ENCODE data around the gene MN1. TPM values are rescaled to one million over a fixed set of nuclear protein-coding genes. Genes with fewer than 3 reads are reported as not detected.

Gene MN1
- total and polyA plus RNA-seq, 7 donors: 4.3 to 39.3 (median 17.6) TPM

DNA sequence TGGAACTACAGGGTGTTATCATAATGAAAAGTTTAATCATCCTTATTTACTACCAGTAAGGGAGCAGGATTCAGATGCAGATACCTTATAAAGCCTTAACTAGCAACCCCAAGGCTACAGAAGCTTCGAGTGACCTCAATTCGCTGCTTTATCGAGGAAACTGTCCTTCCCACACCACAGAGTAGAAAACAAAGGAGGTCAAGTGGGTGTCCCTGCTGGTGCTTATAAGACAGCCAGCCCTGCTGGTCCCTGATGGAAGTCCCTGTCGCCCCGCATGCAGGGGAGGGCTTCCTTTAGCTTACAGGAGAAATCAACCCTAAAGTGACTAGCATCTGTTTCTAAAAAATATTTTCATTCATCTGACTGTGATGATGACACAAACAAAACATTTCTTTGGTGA is 7.3 kb downstream of the MN1 start:
- Histone ChIP-seq H3K9me3 (no peaks in the 10 kb centered on the region), H3K4me1 (peaks cover 67% of the 10 kb centered on the region), H3K27ac (peak overlapping the region; percentile 94), H3K36me3 (ENCODE audit: insufficient read depth in 1 of 2, low read depth in 1 of 2) (no peaks in the 10 kb centered on the region), H3K27me3 (ENCODE audit: insufficient read depth in 3 of 3, low read length in 2 of 3) (no peaks in the 10 kb centered on the region), H3K4me3 (no peak overlapping the region)
- WGBS, 3 donors: 42 to 62% (median 53%) methylated on average over 5 of the region's 5 CpGs
- DNase-seq (no peak), ATAC-seq (no peak)
- intact Hi-C loops (cut with DNase I): no loop called here
- TF ChIP-seq, protein P1, sequence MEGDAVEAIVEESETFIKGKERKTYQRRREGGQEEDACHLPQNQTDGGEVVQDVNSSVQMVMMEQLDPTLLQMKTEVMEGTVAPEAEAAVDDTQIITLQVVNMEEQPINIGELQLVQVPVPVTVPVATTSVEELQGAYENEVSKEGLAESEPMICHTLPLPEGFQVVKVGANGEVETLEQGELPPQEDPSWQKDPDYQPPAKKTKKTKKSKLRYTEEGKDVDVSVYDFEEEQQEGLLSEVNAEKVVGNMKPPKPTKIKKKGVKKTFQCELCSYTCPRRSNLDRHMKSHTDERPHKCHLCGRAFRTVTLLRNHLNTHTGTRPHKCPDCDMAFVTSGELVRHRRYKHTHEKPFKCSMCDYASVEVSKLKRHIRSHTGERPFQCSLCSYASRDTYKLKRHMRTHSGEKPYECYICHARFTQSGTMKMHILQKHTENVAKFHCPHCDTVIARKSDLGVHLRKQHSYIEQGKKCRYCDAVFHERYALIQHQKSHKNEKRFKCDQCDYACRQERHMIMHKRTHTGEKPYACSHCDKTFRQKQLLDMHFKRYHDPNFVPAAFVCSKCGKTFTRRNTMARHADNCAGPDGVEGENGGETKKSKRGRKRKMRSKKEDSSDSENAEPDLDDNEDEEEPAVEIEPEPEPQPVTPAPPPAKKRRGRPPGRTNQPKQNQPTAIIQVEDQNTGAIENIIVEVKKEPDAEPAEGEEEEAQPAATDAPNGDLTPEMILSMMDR (IDR thresholded peaks at IDR 0.05): no peak

DNA sequence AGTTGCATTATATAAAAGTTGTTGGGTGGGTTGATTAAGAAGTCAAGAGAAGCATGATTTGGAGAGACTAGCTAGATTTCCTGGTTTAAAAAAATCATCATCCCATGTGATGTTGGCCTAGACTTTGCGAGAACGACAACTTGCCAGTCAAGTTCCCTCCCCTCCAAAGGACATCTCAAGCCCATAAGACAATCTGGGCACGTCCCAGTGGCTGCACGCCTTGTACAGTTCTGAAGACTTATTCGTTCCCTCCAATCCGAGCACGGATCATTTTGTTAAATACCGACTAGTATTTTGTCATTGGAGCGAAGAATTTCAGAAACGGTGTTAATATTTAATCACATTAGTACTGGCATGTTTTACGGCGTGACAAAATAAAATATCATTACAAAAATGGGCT is 8.0 kb downstream of the MN1 start:
- 31 to 62% (median 31%) methylated on average over 12 of the region's 12 CpGs for WGBS, 3 donors
- no peaks in the 10 kb centered on the region for H3K9me3 ChIP-seq
- ATAC-seq (no peak), DNase-seq (no peak)
- peak overlapping the region; percentile 94 for H3K27ac ChIP-seq
- H3K27me3 ChIP-seq (ENCODE audit: insufficient read depth in 3 of 3, low read length in 2 of 3): no peaks in the 10 kb centered on the region
- TF ChIP-seq, protein P1 (IDR thresholded peaks at IDR 0.05): no peak
- H3K36me3 ChIP-seq (ENCODE audit: insufficient read depth in 1 of 2, low read depth in 1 of 2): no peaks in the 10 kb centered on the region
- no peak overlapping the region for H3K4me3 ChIP-seq
- intact Hi-C loops (cut with DNase I): no loop called here
- peaks cover 67% of the 10 kb centered on the region for H3K4me1 ChIP-seq

DNA sequence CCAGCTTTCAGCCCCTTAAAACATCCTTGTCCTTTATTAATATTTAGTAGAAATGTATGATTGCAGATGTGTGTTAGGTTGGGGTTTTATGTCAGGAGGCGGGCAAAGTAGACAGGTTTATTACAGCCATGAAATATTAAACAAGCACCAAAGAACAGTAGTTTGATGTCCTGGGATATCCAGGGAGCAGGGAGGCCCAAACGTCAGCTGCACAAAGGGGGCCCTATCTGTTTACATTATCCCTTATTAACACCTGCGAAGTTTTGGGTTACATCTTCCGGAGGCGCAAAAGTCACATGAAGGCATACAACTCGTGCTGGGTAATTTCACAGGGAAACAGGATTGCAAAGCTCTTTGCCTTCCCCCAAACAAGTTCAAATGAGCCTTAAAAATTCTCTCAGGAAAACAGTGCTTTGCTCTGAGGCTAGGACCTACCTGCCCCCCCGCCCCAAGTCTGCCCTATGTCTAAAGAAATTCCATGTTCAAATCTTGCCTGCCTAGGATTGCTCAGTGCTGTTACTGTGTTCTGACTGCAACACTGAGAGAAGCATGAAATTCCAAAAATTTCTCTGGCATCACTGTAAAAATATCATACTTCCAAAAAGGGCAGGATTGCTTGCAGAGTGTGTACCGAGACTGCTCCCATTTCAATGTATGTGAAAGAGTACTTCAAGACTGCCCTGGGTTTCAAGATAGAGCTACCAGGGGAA is 8.9 kb downstream of the MN1 start:
- 30 to 57% (median 37%) methylated on average over 8 of the region's 8 CpGs for WGBS, 3 donors
- ATAC-seq: no peak
- peak overlapping the region; percentile 94 for H3K27ac ChIP-seq

DNA sequence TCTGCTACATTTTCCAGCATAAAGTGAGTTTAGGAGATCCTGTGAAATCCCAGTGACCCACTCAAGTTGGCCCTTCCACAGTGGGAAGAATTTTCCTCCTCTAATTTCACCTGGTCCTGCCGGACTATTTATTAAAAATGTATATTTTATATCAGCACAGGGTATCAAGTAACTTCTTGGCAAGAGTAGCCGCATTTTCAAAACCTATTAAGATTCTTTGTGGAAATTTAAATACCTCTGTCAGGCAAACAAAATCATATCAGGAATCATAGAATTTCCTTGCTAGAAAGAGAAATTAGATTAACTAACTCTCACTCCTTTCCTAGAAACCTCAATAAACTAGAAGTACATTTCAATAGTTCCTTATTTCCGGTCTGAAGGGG is 9.7 kb downstream of the MN1 start:
- DNase-seq (no peak), ATAC-seq (no peak)
- H3K9me3 ChIP-seq: no peaks in the 10 kb centered on the region
- 36 to 55% (median 37%) methylated on average over 3 of the region's 3 CpGs for WGBS, 3 donors
- TF ChIP-seq, protein P1 (IDR thresholded peaks at IDR 0.05): no peak
- H3K27me3 ChIP-seq (ENCODE audit: insufficient read depth in 3 of 3, low read length in 2 of 3): no peaks in the 10 kb centered on the region
- peak overlapping the region; percentile 94 for H3K27ac ChIP-seq
- H3K4me1 ChIP-seq: peaks cover 61% of the 10 kb centered on the region
- no peaks in the 10 kb centered on the region for H3K36me3 ChIP-seq (ENCODE audit: insufficient read depth in 1 of 2, low read depth in 1 of 2)
- peak overlapping the region; percentile 47 for H3K4me3 ChIP-seq
- intact Hi-C loops (cut with DNase I): no loop called here

More for the DNA sequence above, 8.9 kb downstream of the MN1 start:
- H3K27me3 ChIP-seq (ENCODE audit: insufficient read depth in 3 of 3, low read length in 2 of 3): no peaks in the 10 kb centered on the region
- TF ChIP-seq, protein P1 (IDR thresholded peaks at IDR 0.05): no peak
- DNase-seq: no peak
- intact Hi-C loops (cut with DNase I): no loop called here
- no peaks in the 10 kb centered on the region for H3K36me3 ChIP-seq (ENCODE audit: insufficient read depth in 1 of 2, low read depth in 1 of 2)
- H3K4me1 ChIP-seq: peaks cover 60% of the 10 kb centered on the region
- H3K4me3 ChIP-seq: peak overlapping the region; percentile 47
- H3K9me3 ChIP-seq: no peaks in the 10 kb centered on the region
